Uterus (tissue), 4 donors: ENCODE results near the gene MAGED1. TPM values are rescaled to one million over a fixed set of nuclear protein-coding genes. Genes with fewer than 3 reads are reported as not detected.

Experiments used
- DNase-seq, 2 donors: peaks; one replicate each; pipeline ENCODE4 v3.0.0-alpha.2; 2019 to 2020
- H3K27ac ChIP-seq, 2 donors: fragments of 200-600 bp; sonication (generic); 1 replicate in 1 of 2; 2 replicates in 1 of 2; pipeline ENCODE4 v1.5.1; 2016 to 2018
- H3K27me3 ChIP-seq, 2 donors: fragments of 200-600 bp; sonication (generic); one replicate each; pipeline ENCODE4 v1.5.1; 2018 to 2019; ENCODE audit warnings: control low read depth in 1 of 2
- H3K36me3 ChIP-seq, 2 donors: fragments of 200-600 bp; sonication (generic); one replicate each; pipeline ENCODE4 v1.5.1; 2019; ENCODE audit warnings: control low read depth in 1 of 2
- H3K4me1 ChIP-seq, 2 donors: fragments of 200-600 bp; sonication (generic); one replicate each; pipeline ENCODE4 v1.5.1; 2018 to 2019; ENCODE audit warnings: control low read depth in 1 of 2
- H3K4me3 ChIP-seq, 2 donors: fragments of 200-600 bp; sonication (generic); 1 replicate in 1 of 2; 2 replicates in 1 of 2; pipeline ENCODE4 v1.5.1; 2018 to 2019; ENCODE audit warnings: mild to moderate bottlenecking in 1 of 2
- H3K9me3 ChIP-seq, 2 donors: fragments of 200-600 bp; sonication (generic); one replicate each; pipeline ENCODE4 v1.5.1; 2019; ENCODE audit warnings: control low read depth in 1 of 2
- CTCF ChIP-seq, 4 experiments: fragments of 200-600 bp in 2 of 4; fragments of 450-650 bp in 2 of 4; sonication (generic) in 2 of 4; IDR thresholded peaks; one replicate each; pipeline ENCODE4 v1.5.1; 2016 to 2019; ENCODE audit warnings: antibody characterized with exemption in 4 of 4, mild to moderate bottlenecking in 2 of 4, moderate library complexity in 1 of 4
- POLR2A ChIP-seq, 2 donors: fragments of 450-650 bp; IDR thresholded peaks; one replicate each; pipeline ENCODE4 v1.6.1; 2016; ENCODE audit warnings: antibody characterized with exemption in 2 of 2, mild to moderate bottlenecking in 1 of 2, moderate library complexity in 1 of 2
- intact Hi-C: fragments of 100-400 bp; cut with DNase I; formaldehyde crosslinking; loops from one replicate; pipeline ENCODE4 v1.15.1; 2023; ENCODE audit warnings: low total_unique reads
- total RNA-seq, 4 donors: library from RNA; depleted of rRNA in 3 of 4; stranded (reverse); fragments of >200 nt in 3 of 4; gene quantifications; one replicate each; pipeline versions ENCODE4 v1.1.0 to v1.2.4, GENCODE V29; 2014 to 2023
- donor health status: DM: yes; HTN: yes; CAD: no.

The MAGED1 gene
- total RNA-seq, 4 donors from 2014 or later = 27.9 to 164 (median 55.2) TPM

- Histone ChIP-seq H3K4me3 (no peak overlapping the region), H3K4me1 (no peaks in the 10 kb centered on the region), H3K27ac (no peak overlapping the region), H3K36me3 (no peaks in the 10 kb centered on the region), H3K27me3 (no peaks in the 10 kb centered on the region), H3K9me3 (no peaks in the 10 kb centered on the region)
- no peak for TF ChIP-seq CTCF (IDR thresholded peaks at IDR 0.05)
- no peak for TF ChIP-seq POLR2A (IDR thresholded peaks at IDR 0.05)
- intact Hi-C loops = no loop called here
- no peak for DNase-seq
These were observed 17.0 kb upstream of the MAGED1 start for GRCh38 chrX:51876441-51876840.

GRCh38 chrX:51878056-51878455, 15.4 kb upstream of the MAGED1 start:
- no peaks in the 10 kb centered on the region for H3K36me3 ChIP-seq
- no peaks in the 10 kb centered on the region for H3K4me1 ChIP-seq
- intact Hi-C loops = no loop called here
- no peak overlapping the region for H3K4me3 ChIP-seq
- no peak overlapping the region for H3K27ac ChIP-seq
- no peaks in the 10 kb centered on the region for H3K9me3 ChIP-seq
- no peaks in the 10 kb centered on the region for H3K27me3 ChIP-seq
- no peak for DNase-seq
- TF ChIP-seq CTCF (IDR thresholded peaks at IDR 0.05) (no peak), POLR2A (IDR thresholded peaks at IDR 0.05) (no peak)

DNA sequence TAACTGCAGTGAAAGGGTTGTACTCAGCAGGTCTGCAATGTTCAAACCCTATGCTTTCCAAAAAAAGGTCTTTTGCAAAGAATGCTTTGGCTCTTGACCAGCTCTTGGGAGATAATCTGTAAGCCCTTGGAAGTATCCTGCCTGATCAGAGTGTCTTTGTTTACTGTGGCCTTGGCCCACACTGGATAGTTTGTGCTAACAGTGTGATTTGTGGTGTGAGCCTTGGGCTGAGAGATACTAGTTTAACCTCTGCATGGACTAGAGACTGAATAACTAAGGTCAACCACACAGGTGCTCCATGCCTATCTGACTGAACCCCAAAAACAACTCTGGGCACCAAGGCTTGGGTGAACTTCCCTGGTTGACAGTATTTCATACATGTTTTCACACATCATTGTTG, 3.6 kb upstream of the MAGED1 start:
- H3K36me3 ChIP-seq = no peaks in the 10 kb centered on the region
- H3K4me1 ChIP-seq = no peaks in the 10 kb centered on the region
- H3K4me3 ChIP-seq = no peak overlapping the region
- H3K27ac ChIP-seq = no peak overlapping the region
- H3K27me3 ChIP-seq = no peaks in the 10 kb centered on the region
- TF ChIP-seq POLR2A (IDR thresholded peaks at IDR 0.05) (no peak), CTCF (IDR thresholded peaks at IDR 0.05) (no peak)
- intact Hi-C loops = no loop called here
- DNase-seq = no peak
- no peaks in the 10 kb centered on the region for H3K9me3 ChIP-seq

GRCh38 chrX:51891245-51891644, 2.2 kb upstream of the MAGED1 start:
- Histone ChIP-seq H3K36me3 (no peaks in the 10 kb centered on the region), H3K27me3 (no peaks in the 10 kb centered on the region), H3K4me3 (no peak overlapping the region), H3K4me1 (no peaks in the 10 kb centered on the region), H3K27ac (peak overlapping the region in 1 of 2 donors; percentile 42), H3K9me3 (no peaks in the 10 kb centered on the region)
- DNase-seq = no peak
- intact Hi-C loops = no loop called here
- no peak for TF ChIP-seq POLR2A (IDR thresholded peaks at IDR 0.05)
- no peak for TF ChIP-seq CTCF (IDR thresholded peaks at IDR 0.05)

DNA sequence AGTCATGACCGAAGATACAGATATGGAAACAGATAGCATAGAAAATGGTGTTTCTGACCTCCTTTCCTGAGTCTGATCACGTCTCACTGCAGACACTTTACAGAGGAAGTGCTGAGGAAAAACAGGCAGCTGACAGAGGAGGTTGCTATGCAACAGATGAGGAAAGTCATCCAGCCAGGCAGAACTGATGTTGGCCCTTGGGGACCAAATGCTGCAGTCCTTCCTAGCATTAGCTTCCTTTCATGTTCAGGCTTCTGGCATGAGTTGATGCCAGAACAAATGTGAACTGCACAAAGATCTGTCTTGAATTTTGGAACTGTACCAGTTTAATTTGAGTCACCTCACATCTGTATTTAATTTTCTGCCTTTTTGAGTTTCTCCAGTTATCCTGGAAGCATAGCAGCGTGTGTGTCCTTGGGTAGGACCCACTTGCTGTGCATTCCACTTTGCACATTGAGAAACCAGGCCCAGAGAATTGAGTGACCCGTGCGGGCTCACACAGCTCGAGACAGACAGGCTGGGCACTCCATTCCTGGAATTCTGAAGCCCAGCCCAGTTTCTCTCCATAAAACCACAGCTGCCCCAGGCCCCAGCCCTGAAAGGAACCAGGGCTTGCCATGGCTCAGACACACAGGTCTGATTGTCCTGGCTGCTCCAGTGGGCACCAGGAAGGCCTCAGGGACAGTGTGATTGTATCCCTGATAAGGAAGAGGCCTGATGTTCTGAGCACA, 1.4 kb upstream of the MAGED1 start:
- Histone ChIP-seq H3K27me3 (no peaks in the 10 kb centered on the region), H3K27ac (peak overlapping the region; percentile 86 to 88), H3K9me3 (no peaks in the 10 kb centered on the region), H3K36me3 (no peaks in the 10 kb centered on the region), H3K4me1 (no peaks in the 10 kb centered on the region), H3K4me3 (no peak overlapping the region)
- intact Hi-C loops = no loop called here
- TF ChIP-seq POLR2A (IDR thresholded peaks at IDR 0.05) = no peak
- TF ChIP-seq CTCF (IDR thresholded peaks at IDR 0.05) = no peak
- peak; percentile 51 to 58 for DNase-seq
